ENCODE data around the gene KCNK17. TPM values are rescaled to one million over a fixed set of nuclear protein-coding genes. Genes with fewer than 3 reads are reported as not detected.

The KCNK17 gene
- total RNA-seq, 2 donors from 2014 or later: 0.37 TPM; not detected in 1

DNA sequence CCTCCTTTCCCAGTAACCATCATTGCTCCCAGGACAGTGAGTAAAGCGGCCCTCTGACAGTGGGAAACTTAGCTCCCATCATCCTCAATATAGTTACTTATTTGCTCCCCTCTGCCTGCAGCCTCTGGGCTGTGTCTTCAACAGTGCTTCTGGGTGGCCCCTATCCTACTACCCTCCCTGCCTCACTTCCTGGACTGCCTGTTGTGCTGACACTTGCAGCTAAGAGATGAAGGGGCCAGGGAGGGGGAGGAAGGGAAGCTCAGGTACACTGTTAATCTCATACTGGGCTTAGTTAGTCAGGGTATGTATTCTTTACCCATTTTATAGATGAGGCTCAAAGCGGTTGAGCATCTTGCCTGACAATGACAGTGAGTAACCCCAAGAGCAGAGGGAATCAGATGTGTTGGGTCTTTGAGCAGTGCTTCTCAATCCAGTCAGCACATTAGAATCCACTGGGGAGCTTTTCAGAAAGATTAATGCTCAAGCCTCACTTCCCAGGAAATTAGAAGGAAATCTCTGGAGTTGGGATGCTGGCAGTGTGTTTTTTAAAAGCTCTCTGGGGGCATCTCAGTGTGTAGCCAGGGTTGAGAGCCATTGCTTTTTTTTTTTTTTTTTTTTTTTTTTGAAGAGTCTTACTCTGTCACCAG is 57.8 kb downstream of the KCNK17 start:
- Histone ChIP-seq H3K9me3 (ENCODE audit: control insufficient read depth, low read length) (peaks cover 13% of the 10 kb centered on the region), H3K4me3 (ENCODE audit: low read length) (no peak overlapping the region), H3K9ac (ENCODE audit: extremely low read depth, low read length, poor library complexity, severe bottlenecking) (no peak overlapping the region), H3K4me1 (ENCODE audit: control insufficient read depth, insufficient read depth, low read length) (no peaks in the 10 kb centered on the region), H3K36me3 (ENCODE audit: control insufficient read depth, insufficient read depth, low read length) (no peaks in the 10 kb centered on the region), H3K27ac (ENCODE audit: low read depth, low read length) (no peak overlapping the region), H3K27me3 (ENCODE audit: control insufficient read depth, insufficient read depth, low read length, poor library complexity, severe bottlenecking) (no peaks in the 10 kb centered on the region)
- DNase-seq: peak; percentile 63
- TF ChIP-seq, protein P1, sequence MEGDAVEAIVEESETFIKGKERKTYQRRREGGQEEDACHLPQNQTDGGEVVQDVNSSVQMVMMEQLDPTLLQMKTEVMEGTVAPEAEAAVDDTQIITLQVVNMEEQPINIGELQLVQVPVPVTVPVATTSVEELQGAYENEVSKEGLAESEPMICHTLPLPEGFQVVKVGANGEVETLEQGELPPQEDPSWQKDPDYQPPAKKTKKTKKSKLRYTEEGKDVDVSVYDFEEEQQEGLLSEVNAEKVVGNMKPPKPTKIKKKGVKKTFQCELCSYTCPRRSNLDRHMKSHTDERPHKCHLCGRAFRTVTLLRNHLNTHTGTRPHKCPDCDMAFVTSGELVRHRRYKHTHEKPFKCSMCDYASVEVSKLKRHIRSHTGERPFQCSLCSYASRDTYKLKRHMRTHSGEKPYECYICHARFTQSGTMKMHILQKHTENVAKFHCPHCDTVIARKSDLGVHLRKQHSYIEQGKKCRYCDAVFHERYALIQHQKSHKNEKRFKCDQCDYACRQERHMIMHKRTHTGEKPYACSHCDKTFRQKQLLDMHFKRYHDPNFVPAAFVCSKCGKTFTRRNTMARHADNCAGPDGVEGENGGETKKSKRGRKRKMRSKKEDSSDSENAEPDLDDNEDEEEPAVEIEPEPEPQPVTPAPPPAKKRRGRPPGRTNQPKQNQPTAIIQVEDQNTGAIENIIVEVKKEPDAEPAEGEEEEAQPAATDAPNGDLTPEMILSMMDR (conservative IDR thresholded peaks at IDR 0.05): no peak
- Mint-ChIP-seq H3K27me3 (ENCODE audit: insufficient read depth) (peaks cover 4% of the 10 kb centered on the region), H3K4me1 (peaks cover 6% of the 10 kb centered on the region), H3K27ac (no peak overlapping the region), H3K36me3 (ENCODE audit: low read depth) (no peaks in the 10 kb centered on the region), H3K9me3 (peaks cover 13% of the 10 kb centered on the region), H3K4me3 (no peak overlapping the region)
- 64 to 93% methylated on average over 2 of the region's 2 CpGs for WGBS, 2 experiments (ENCODE audit: insufficient coverage in 1 of 2, insufficient read length in 1 of 2)

GRCh38 chr6:39254999-39255535 is 59.2 kb downstream of the KCNK17 start:
- Histone ChIP-seq H3K27me3 (ENCODE audit: control insufficient read depth, insufficient read depth, low read length, poor library complexity, severe bottlenecking) (no peaks in the 10 kb centered on the region), H3K4me1 (ENCODE audit: control insufficient read depth, insufficient read depth, low read length) (no peaks in the 10 kb centered on the region), H3K27ac (ENCODE audit: low read depth, low read length) (no peak overlapping the region), H3K9ac (ENCODE audit: extremely low read depth, low read length, poor library complexity, severe bottlenecking) (no peak overlapping the region), H3K36me3 (ENCODE audit: control insufficient read depth, insufficient read depth, low read length) (no peaks in the 10 kb centered on the region), H3K9me3 (ENCODE audit: control insufficient read depth, low read length) (peaks cover 13% of the 10 kb centered on the region), H3K4me3 (ENCODE audit: low read length) (no peak overlapping the region)
- H3K4me3 Mint-ChIP-seq: no peak overlapping the region
- H3K4me1 Mint-ChIP-seq: peaks cover 6% of the 10 kb centered on the region
- H3K36me3 Mint-ChIP-seq (ENCODE audit: low read depth): no peaks in the 10 kb centered on the region
- TF ChIP-seq, protein P1 (conservative IDR thresholded peaks at IDR 0.05): no peak
- WGBS, 2 experiments (ENCODE audit: insufficient coverage in 1 of 2, insufficient read length in 1 of 2): 93 to 94% methylated on average over 3 to 4 of the region's 4 CpGs
- H3K27me3 Mint-ChIP-seq (ENCODE audit: insufficient read depth): peaks cover 4% of the 10 kb centered on the region
- H3K27ac Mint-ChIP-seq: no peak overlapping the region
- DNase-seq: no peak
- peaks cover 13% of the 10 kb centered on the region for H3K9me3 Mint-ChIP-seq

GRCh38 chr6:39251406-39251805 is 62.8 kb downstream of the KCNK17 start:
- peaks cover 13% of the 10 kb centered on the region for H3K9me3 ChIP-seq (ENCODE audit: control insufficient read depth, low read length)
- Mint-ChIP-seq H3K36me3 (ENCODE audit: low read depth) (no peaks in the 10 kb centered on the region), H3K27me3 (ENCODE audit: insufficient read depth) (peaks cover 4% of the 10 kb centered on the region), H3K4me1 (peaks cover 9% of the 10 kb centered on the region), H3K9me3 (peaks cover 13% of the 10 kb centered on the region), H3K4me3 (no peak overlapping the region), H3K27ac (no peak overlapping the region)
- TF ChIP-seq, protein P1 (conservative IDR thresholded peaks at IDR 0.05): no peak
- no peak overlapping the region for H3K4me3 ChIP-seq (ENCODE audit: low read length)
- WGBS, 2 experiments (ENCODE audit: insufficient coverage in 1 of 2, insufficient read length in 1 of 2): 58 to 81% methylated on average over 5 to 8 of the region's 8 CpGs
- no peak overlapping the region for H3K9ac ChIP-seq (ENCODE audit: extremely low read depth, low read length, poor library complexity, severe bottlenecking)
- H3K27me3 ChIP-seq (ENCODE audit: control insufficient read depth, insufficient read depth, low read length, poor library complexity, severe bottlenecking): no peaks in the 10 kb centered on the region
- H3K4me1 ChIP-seq (ENCODE audit: control insufficient read depth, insufficient read depth, low read length): no peaks in the 10 kb centered on the region
- H3K27ac ChIP-seq (ENCODE audit: low read depth, low read length): no peak overlapping the region
- no peaks in the 10 kb centered on the region for H3K36me3 ChIP-seq (ENCODE audit: control insufficient read depth, insufficient read depth, low read length)
- DNase-seq: no peak

Measured in endodermal cell (in vitro differentiated cells).